GM12892 (cell line): ENCODE results near the gene PNLIPRP3.

ENCODE experiments used
- POLR2AphosphoS5 ChIP-seq: IDR thresholded peaks from 2 replicates; pipeline ENCODE4 v1.6.1; 2011; ENCODE audit warnings: low read depth, low read length, control low read depth
- TAF1 ChIP-seq: IDR thresholded peaks from 2 replicates; pipeline ENCODE4 v1.6.1; 2011; ENCODE audit warnings: low read depth, mild to moderate bottlenecking, control low read depth, low read length, borderline replicate concordance

- no peak for TF ChIP-seq POLR2AphosphoS5
- no peak for TF ChIP-seq TAF1
Observed at GRCh38 chr10:116410351-116410750, 17.3 kb upstream of the PNLIPRP3 start.
